H1 (cell line): ENCODE measurements around the gene ASS1.

Experiments
- CTCF ChIP-seq, 3 experiments: IDR thresholded peaks; 1 replicate in 2 of 3; 2 replicates in 1 of 3; pipeline versions ENCODE4 v1.5.1 to v1.6.1; 2011; ENCODE audit warnings: low read length in 3 of 3, mild to moderate bottlenecking in 3 of 3, inconsistent platforms in 2 of 3, low read depth in 1 of 3, moderate library complexity in 1 of 3; ENCODE audit not compliant: insufficient read depth in 1 of 3; ENCODE audit errors: control extremely low read depth in 1 of 3
- MAFK ChIP-seq: IDR thresholded peaks from 2 replicates; pipeline ENCODE4 v1.6.1; 2012; ENCODE audit warnings: low read depth, mild to moderate bottlenecking, improper control_type of control experiment, low read length
- SP2 ChIP-seq: IDR thresholded peaks from 2 replicates; pipeline ENCODE4 v1.6.1; 2012; ENCODE audit warnings: mild to moderate bottlenecking, low read length, inconsistent platforms
- YY1 ChIP-seq: IDR thresholded peaks from 2 replicates; pipeline ENCODE4 v1.6.1; 2011; ENCODE audit warnings: low read depth, mild to moderate bottlenecking, low read length
- TF ChIP-seq, protein P1 (sequence below): IDR thresholded peaks from 2 replicates; pipeline ENCODE4 v1.6.1; 2011; ENCODE audit warnings: low read length, improper control_type of control experiment

DNA sequence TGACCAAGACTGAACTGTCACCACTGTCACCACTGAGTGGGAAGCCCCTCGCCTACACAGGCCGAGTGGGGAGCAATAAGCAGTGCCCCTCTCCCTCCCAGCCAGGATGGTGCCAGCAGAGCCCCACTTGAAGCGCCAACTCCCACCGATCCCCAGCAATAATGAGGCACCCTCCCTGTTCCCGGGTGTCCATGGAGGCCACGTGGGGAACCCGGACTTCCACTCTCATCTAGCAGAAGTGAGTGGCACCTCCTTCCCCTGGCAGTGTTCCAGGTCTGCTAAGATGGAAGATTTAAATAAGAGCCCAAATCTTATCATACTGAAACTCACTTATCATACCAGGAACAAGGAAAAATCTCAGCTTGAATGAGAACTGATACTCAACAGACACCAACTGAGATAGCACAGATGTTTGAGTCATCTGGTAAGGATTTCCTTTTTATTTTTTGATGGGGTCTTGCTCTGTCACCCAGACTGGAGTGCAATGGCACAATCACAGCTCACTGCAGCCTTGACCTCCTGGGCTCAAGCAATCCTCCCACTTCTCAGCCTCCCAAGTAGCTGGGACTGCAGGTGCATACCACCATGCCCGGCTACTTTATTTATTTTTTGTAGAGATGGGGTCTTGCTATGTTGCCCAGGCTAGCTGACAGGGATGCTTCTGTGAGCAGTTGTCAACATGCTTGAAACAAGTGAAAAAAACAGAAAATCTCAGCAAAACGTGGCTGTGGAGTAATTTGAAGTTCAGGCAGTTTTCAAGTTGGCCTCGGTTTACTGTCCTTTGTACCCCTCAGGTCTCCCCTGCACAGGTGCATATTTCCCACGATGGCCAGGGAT, 29.6 kb upstream of the ASS1 start:
- TF ChIP-seq, protein P1, sequence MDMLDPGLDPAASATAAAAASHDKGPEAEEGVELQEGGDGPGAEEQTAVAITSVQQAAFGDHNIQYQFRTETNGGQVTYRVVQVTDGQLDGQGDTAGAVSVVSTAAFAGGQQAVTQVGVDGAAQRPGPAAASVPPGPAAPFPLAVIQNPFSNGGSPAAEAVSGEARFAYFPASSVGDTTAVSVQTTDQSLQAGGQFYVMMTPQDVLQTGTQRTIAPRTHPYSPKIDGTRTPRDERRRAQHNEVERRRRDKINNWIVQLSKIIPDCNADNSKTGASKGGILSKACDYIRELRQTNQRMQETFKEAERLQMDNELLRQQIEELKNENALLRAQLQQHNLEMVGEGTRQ = no peak
- no peak for TF ChIP-seq MAFK
- no peak for TF ChIP-seq SP2
- no peak for TF ChIP-seq CTCF (IDR thresholded peaks at IDR 0.05; ENCODE audit: control extremely low read depth in 1 of 3, insufficient read depth in 1 of 3, low read depth in 1 of 3, low read length in 3 of 3)
- TF ChIP-seq YY1 = no peak
